Mucosa of descending colon (tissue), 3 donors: ENCODE measurements around the gene DCAF8. TPM values are rescaled to one million over a fixed set of nuclear protein-coding genes. Genes with fewer than 3 reads are reported as not detected.

Experiments
- ATAC-seq: fragments of 200-7000 bp; cut with Tn5 transposase; one replicate; pipeline ENCODE4 v1.9.1; 2020; ENCODE audit warnings: mild to moderate bottlenecking, moderate library complexity
- DNase-seq, 3 donors: peaks; one replicate each; pipeline ENCODE4 v3.0.0-alpha.2; 2020
- H3K36me3 ChIP-seq: fragments of 200-600 bp; one replicate; pipeline ENCODE4 v1.8.0; 2021; ENCODE audit warnings: low read depth, mild to moderate bottlenecking
- H3K4me1 ChIP-seq: fragments of 200-600 bp; one replicate; pipeline ENCODE4 v1.8.0; 2021; ENCODE audit warnings: low read depth, mild to moderate bottlenecking
- H3K4me3 ChIP-seq: fragments of 200-600 bp; one replicate; pipeline ENCODE4 v1.8.0; 2021; ENCODE audit warnings: mild to moderate bottlenecking
- H3K9me3 ChIP-seq: fragments of 200-600 bp; one replicate; pipeline ENCODE4 v1.8.0; 2021; ENCODE audit warnings: mild to moderate bottlenecking
- CTCF ChIP-seq: fragments of 200-600 bp; IDR thresholded peaks from one replicate; pipeline ENCODE4 v1.8.0; 2022; ENCODE audit warnings: antibody characterized with exemption, mild to moderate bottlenecking
- intact Hi-C, 2 donors: fragments of 100-400 bp; cut with DNase I in 1 of 2; cut with micrococcal nuclease in 1 of 2; formaldehyde crosslinking; loops; one replicate each; pipeline versions ENCODE4 v1.11.0 to v1.11.1; 2022; cut with DNase I, micrococcal nuclease
- total RNA-seq, 3 donors: library from RNA; stranded (reverse); fragmentation: NEBNext Ultra II Directional in 2 of 3; extraction: Animal tissue kit (Norgen Biotek cat#: 25700) in 2 of 3; gene quantifications; one replicate each; pipeline versions ENCODE4 v1.2.1 to v1.2.4, GENCODE V29; 2021 to 2023
- donor health status: DM: no; HTN: no; CAD: no; lungs with moderate emphysema.
- donor health status: DM: no; HTN: no; CAD: no.
- donor health status: DM: no; HTN: yes; CAD: no.

The DCAF8 gene
- total RNA-seq, 3 donors from 2014 or later: 96.7 to 146 (median 123) TPM

GRCh38 chr1:160243767-160244166 lies 18.6 kb downstream of the DCAF8 start:
- no peaks in the 10 kb centered on the region for H3K4me1 ChIP-seq
- H3K36me3 ChIP-seq: peaks cover 4% of the 10 kb centered on the region
- intact Hi-C loops: no loop called here
- no peak for ATAC-seq
- H3K9me3 ChIP-seq: no peaks in the 10 kb centered on the region
- TF ChIP-seq CTCF: no peak
- no peak overlapping the region for H3K4me3 ChIP-seq
- DNase-seq: no peak

- no peak for ATAC-seq
These were observed 22.6 kb downstream of the DCAF8 start for GRCh38 chr1:160239582-160240299.

GRCh38 chr1:160238408-160238807 lies 23.9 kb downstream of the DCAF8 start:
- Histone ChIP-seq H3K36me3 (peaks cover 4% of the 10 kb centered on the region), H3K4me1 (no peaks in the 10 kb centered on the region), H3K4me3 (no peak overlapping the region), H3K9me3 (no peaks in the 10 kb centered on the region)
- ATAC-seq: no peak
- intact Hi-C loops: no loop called here
- no peak for DNase-seq
- TF ChIP-seq CTCF: no peak

More at GRCh38 chr1:160239582-160240299, 22.6 kb downstream of the DCAF8 start:
- Histone ChIP-seq H3K4me1 (no peaks in the 10 kb centered on the region), H3K4me3 (no peak overlapping the region), H3K9me3 (no peaks in the 10 kb centered on the region), H3K36me3 (peaks cover 4% of the 10 kb centered on the region)
- intact Hi-C loops: no loop called here
- no peak for DNase-seq
- no peak for TF ChIP-seq CTCF

GRCh38 chr1:160237558-160237957 lies 24.8 kb downstream of the DCAF8 start:
- ATAC-seq: no peak
- no peak for TF ChIP-seq CTCF
- Histone ChIP-seq H3K4me1 (no peaks in the 10 kb centered on the region), H3K36me3 (peaks cover 4% of the 10 kb centered on the region), H3K9me3 (no peaks in the 10 kb centered on the region), H3K4me3 (no peak overlapping the region)
- DNase-seq: no peak
- intact Hi-C loops: no loop called here

- no peak for ATAC-seq
- no peak for DNase-seq
- H3K36me3 ChIP-seq: peaks cover 4% of the 10 kb centered on the region
- intact Hi-C loops: no loop called here
- no peaks in the 10 kb centered on the region for H3K4me1 ChIP-seq
- H3K4me3 ChIP-seq: no peak overlapping the region
- TF ChIP-seq CTCF: no peak
- H3K9me3 ChIP-seq: no peaks in the 10 kb centered on the region
These were observed 25.5 kb downstream of the DCAF8 start for GRCh38 chr1:160236806-160237205.
